Measurements from ENCODE around the gene NTPCR.
A peak's percentile ranks its signal among the peaks of the same experiment; 100 is the strongest.

Gene NTPCR

DNA sequence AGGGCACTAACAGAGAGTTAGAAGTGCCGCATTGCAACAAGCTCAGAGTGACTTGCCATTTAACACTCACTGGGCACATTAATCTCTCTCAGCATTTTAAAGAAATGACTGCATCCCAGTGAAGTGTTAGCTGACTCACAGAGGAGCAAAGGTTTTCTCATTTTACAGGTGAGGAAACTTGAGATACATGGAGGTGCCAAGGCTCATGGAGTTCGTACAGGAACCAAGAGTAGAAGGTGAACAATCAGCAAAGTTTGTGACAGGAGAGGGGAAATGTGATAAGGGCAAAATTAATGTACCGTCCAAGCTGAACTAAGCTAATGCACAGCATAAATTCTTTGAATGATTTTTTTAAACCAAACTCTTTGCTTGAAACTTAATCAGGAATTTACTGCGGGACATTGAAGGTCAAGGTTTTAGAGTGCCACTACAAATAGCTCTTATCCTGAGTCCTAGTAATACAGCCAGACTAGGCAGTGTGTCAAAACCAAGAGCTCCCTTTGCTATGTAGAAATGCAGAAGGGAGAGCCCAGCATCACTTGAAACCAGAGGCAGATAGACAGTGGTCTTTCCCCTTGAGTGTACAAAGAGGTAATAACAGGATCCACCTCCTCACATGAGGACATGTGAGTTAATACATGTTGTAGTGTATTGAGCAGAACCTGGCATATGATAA is 22.4 kb upstream of the NTPCR start:
- DNase-seq: no peak

DNA sequence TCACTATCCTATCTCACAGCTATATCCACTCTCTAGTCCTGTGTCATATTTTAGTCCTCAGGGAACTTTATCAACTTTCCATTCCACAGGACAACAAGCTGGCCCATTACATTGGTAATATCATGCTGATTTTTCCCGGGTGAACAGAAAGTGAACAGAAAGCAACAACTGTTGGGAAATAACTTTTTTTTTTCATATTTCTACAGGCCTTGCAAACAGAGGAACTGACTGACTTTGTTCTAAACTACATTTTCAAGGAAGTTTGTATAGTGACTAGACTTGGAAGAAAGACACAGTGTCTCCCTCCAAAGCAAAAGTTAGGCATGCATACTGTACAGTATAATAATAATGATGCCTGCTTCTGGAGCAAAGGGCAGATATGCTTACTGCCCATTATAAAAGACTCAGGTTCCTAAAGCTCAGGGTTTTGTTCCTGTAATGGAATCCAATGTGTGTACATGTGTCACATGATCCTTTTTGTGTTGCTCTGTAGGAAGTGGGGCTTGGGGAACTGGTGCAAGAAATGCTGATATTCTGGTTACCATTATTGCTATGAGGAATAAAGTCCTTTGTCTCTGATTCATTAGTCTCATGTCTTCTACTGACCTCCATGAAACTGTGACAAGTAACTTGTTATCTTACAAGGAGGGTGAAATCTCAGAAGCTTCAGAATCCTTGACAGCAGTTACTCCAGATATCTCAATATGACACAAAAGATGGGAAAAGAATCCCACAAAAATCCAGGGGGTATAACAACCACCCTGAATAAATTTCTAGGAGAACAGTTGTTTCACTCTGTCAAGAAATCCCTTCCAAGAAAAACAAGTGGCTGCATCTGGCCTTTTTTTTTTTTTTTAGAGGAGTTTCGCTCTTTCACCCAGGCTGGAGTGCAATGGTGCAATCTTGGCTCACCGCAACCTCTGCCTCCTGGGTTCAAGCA is 17.7 kb upstream of the NTPCR start:
- DNase-seq: no peak

GRCh38 chr1:232936941-232937340 is 13.5 kb upstream of the NTPCR start:
- no peak for DNase-seq

GRCh38 chr1:232937741-232938375 is 12.6 kb upstream of the NTPCR start:
- no peak for DNase-seq

- DNase-seq: no peak
Measured at GRCh38 chr1:232938926-232939325, 11.5 kb upstream of the NTPCR start.

DNA sequence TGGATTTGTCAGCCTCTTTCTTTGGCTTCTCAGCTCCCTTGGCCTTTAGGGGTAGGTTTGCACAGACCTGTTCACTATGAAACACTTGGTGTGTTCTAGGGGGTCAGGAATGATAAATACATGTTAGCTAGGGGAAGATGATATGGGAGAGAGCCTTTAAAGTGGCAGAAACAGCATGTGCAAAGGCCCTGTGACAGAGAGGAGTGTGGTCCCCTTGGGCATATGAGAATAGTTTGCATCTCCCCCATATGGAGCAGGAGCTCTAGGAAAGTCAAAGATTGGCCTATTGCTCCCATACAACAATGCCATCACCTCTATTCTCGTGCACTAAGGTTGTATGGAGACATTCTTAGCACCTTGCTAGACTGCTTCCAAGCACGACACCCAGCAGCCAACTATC is 10.7 kb upstream of the NTPCR start:
- DNase-seq: no peak

- DNase-seq: no peak
Measured at GRCh38 chr1:232940262-232940661, 10.1 kb upstream of the NTPCR start.

GRCh38 chr1:232942413-232943294 is 7.8 kb upstream of the NTPCR start:
- no peak for DNase-seq

GRCh38 chr1:232943679-232944252 is 6.6 kb upstream of the NTPCR start:
- no peak for DNase-seq

- DNase-seq: no peak
Measured at GRCh38 chr1:232944347-232944746, 6.1 kb upstream of the NTPCR start.

DNA sequence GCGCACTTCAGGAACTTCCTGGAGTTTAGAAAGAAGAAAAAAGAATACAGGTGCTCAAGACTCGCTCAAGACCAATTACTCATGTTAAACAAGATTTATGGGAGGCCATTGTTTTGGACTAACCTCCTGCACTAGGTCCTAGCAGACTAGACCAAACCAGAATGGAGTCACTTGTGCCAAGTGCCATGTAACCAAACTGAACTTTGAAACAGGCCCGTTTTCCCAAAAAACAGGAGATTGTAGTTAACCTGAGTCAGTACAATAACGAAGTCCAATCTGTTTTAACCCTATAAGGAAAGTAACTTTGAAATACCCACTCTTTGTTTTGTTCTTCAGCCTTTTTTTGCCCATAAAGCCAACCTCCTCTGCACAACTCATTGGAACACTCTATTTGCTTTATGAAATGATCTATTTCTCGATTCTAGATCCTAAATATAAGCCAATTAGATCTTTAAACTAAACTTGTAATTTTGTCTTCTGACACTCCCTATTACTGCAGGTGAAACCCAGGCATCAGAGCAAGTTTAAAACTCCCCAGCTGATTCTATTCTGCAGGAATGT is 695 bp upstream of the NTPCR start:
- DNase-seq: no peak

GRCh38 chr1:232951180-232951579 is 769 bp downstream of the NTPCR start:
- DNase-seq: no peak

- no peak for DNase-seq
Measured at GRCh38 chr1:232951605-232952004, 1.2 kb downstream of the NTPCR start.

GRCh38 chr1:232952514-232953499 is 2.4 kb downstream of the NTPCR start:
- DNase-seq: peak; percentile 19

GRCh38 chr1:232954594-232955365 is 4.4 kb downstream of the NTPCR start:
- DNase-seq: no peak

GRCh38 chr1:232956081-232956480 is 5.7 kb downstream of the NTPCR start:
- no peak for DNase-seq

DNA sequence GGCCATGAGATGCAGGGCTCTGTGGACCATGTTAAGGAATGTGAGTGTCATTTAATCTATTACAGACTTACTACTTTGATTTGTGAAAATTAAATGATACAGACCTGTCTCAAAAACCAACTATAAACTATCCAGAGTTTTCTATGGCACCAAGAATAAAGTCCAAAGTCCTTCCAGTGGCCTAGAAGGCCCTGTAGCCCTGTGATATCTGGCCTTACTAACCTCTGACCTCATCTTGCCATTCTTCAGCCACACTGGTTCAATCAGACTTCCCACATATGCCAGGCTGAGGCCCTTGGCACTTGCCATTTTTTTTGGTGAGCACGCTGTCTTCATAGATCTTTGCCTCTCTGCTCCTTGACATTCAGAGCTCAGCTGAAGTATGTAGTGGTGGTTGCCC is 7.7 kb downstream of the NTPCR start:
- no peak for DNase-seq

DNA sequence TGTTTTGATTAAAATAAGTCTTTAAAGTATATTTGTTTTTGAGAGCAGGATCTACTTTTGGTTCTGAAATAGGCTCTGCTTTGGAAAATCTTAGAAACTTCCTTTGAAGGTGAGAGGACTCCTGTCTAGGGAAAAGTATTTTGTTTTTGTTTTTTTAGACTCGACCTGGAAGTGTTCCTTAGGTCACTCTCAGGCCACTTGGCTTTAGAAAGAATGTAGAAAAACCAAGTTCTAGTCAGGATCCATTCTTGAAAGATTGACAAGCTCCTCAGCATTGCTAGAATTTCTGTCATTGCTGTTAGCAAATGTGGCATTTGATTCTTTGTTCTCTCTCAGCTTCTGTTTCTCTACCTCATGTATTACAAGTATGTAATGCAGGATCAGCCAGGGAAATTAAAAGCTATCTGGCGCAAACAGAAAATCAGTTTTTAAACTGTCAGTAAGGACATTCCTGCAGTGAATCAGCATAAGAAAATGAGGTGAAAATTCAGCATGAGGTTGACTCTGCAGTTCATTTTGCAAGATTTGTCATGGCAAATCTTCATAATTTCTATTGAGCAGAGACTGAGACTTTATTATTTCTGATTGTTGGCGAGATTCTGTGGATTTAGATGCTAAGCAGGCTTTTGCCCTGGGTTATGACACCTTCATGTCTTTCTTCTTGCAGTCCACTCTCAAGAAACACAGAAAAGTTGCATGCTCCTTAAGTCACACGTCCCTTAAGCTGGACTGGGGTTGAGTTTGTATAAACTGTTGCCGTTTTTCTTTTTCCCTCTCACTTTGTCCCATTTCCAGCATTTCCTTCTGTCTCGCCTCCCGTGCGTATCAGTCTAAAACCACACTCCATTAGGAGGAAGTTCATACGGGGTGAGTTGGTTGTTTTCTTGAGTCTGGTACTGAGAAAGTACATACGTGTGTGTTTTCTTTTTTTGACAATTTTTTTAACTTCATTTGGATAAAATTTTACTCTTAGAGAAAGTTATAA is 12.6 kb downstream of the NTPCR start:
- DNase-seq: no peak

GRCh38 chr1:232964601-232965000 is 14.2 kb downstream of the NTPCR start:
- DNase-seq: no peak

Data from NCI-H2029 (cell line).